Central memory CD8-positive, alpha-beta T cell (primary cell): ENCODE results near the gene GAS2L3.
A peak's percentile ranks its signal among the peaks of the same experiment; 100 is the strongest.

Experiments
- ATAC-seq: fragments of 150-1000 bp; cut with Tn5 transposase; replicated peaks from 2 replicates; pipeline ENCODE4 v1.10.0; 2022; ENCODE audit warnings: mild to moderate bottlenecking, moderate FRiP score, moderate number of reproducible peaks; ENCODE audit not compliant: poor library complexity, severe bottlenecking; ENCODE audit errors: extremely low read depth
- DNase-seq, 2 donors: peaks; one replicate each; pipeline ENCODE4 v3.0.0; 2021; ENCODE audit warnings: low spot score in 2 of 2
- H3K27ac Mint-ChIP-seq: one replicate; pipeline ENCODE4 v1.8.0; 2022; ENCODE audit warnings: low read depth, mild to moderate bottlenecking, moderate library complexity, mixed read lengths
- H3K27me3 Mint-ChIP-seq: one replicate; pipeline ENCODE4 v1.8.0; 2022; ENCODE audit warnings: mixed read lengths
- H3K36me3 Mint-ChIP-seq: one replicate; pipeline ENCODE4 v1.8.0; 2022; ENCODE audit warnings: mild to moderate bottlenecking, moderate library complexity, mixed read lengths; ENCODE audit not compliant: insufficient read depth
- H3K4me1 Mint-ChIP-seq: one replicate; pipeline ENCODE4 v1.8.0; 2022; ENCODE audit warnings: mixed read lengths
- H3K4me3 Mint-ChIP-seq: one replicate; pipeline ENCODE4 v1.8.0; 2022; ENCODE audit warnings: mild to moderate bottlenecking, moderate library complexity, mixed read lengths
- H3K9me3 Mint-ChIP-seq: one replicate; pipeline ENCODE4 v1.8.0; 2022; ENCODE audit warnings: mixed read lengths

The GAS2L3 gene

GRCh38 chr12:100651108-100651507 is 77.6 kb downstream of the GAS2L3 start:
- Mint-ChIP-seq H3K27me3 (peaks cover 8% of the 10 kb centered on the region), H3K36me3 (no peaks in the 10 kb centered on the region), H3K4me3 (no peak overlapping the region), H3K27ac (no peak overlapping the region), H3K9me3 (peaks cover 12% of the 10 kb centered on the region), H3K4me1 (no peaks in the 10 kb centered on the region)
- DNase-seq (no peak), ATAC-seq (no peak)

GRCh38 chr12:100651694-100652093 is 78.2 kb downstream of the GAS2L3 start:
- no peak for ATAC-seq
- Mint-ChIP-seq H3K27me3 (peaks cover 8% of the 10 kb centered on the region), H3K27ac (no peak overlapping the region)

GRCh38 chr12:100652488-100652887 is 79.0 kb downstream of the GAS2L3 start:
- DNase-seq (no peak), ATAC-seq (no peak)
- Mint-ChIP-seq H3K27me3 (peaks cover 8% of the 10 kb centered on the region), H3K9me3 (peaks cover 12% of the 10 kb centered on the region), H3K36me3 (no peaks in the 10 kb centered on the region), H3K27ac (no peak overlapping the region), H3K4me3 (no peak overlapping the region), H3K4me1 (no peaks in the 10 kb centered on the region)

More at GRCh38 chr12:100651694-100652093, 78.2 kb downstream of the GAS2L3 start:
- Mint-ChIP-seq H3K9me3 (peaks cover 12% of the 10 kb centered on the region), H3K36me3 (no peaks in the 10 kb centered on the region), H3K4me1 (no peaks in the 10 kb centered on the region), H3K4me3 (no peak overlapping the region)
- DNase-seq = no peak

- Mint-ChIP-seq H3K4me1 (no peaks in the 10 kb centered on the region), H3K27me3 (peaks cover 18% of the 10 kb centered on the region), H3K27ac (no peak overlapping the region), H3K4me3 (no peak overlapping the region), H3K9me3 (peaks cover 10% of the 10 kb centered on the region), H3K36me3 (no peaks in the 10 kb centered on the region)
- DNase-seq (no peak), ATAC-seq (no peak)
Observed at GRCh38 chr12:100656141-100656540, 82.7 kb downstream of the GAS2L3 start.

GRCh38 chr12:100656856-100657255 is 83.4 kb downstream of the GAS2L3 start:
- H3K9me3 Mint-ChIP-seq = peaks cover 6% of the 10 kb centered on the region
- ATAC-seq (no peak), DNase-seq (no peak)
- no peaks in the 10 kb centered on the region for H3K36me3 Mint-ChIP-seq
- peaks cover 19% of the 10 kb centered on the region for H3K27me3 Mint-ChIP-seq
- H3K4me3 Mint-ChIP-seq = no peak overlapping the region
- H3K4me1 Mint-ChIP-seq = no peaks in the 10 kb centered on the region
- H3K27ac Mint-ChIP-seq = no peak overlapping the region

GRCh38 chr12:100661300-100661951 is 87.9 kb downstream of the GAS2L3 start:
- ATAC-seq = no peak
- Mint-ChIP-seq H3K4me1 (no peaks in the 10 kb centered on the region), H3K4me3 (no peak overlapping the region), H3K27me3 (peaks cover 19% of the 10 kb centered on the region), H3K9me3 (peaks cover 6% of the 10 kb centered on the region), H3K27ac (no peak overlapping the region), H3K36me3 (no peaks in the 10 kb centered on the region)
- no peak for DNase-seq

GRCh38 chr12:100666588-100666987 is 93.1 kb downstream of the GAS2L3 start:
- Mint-ChIP-seq H3K27me3 (peaks cover 18% of the 10 kb centered on the region), H3K36me3 (no peaks in the 10 kb centered on the region), H3K4me3 (no peak overlapping the region), H3K27ac (no peak overlapping the region), H3K4me1 (no peaks in the 10 kb centered on the region), H3K9me3 (no peaks in the 10 kb centered on the region)
- no peak for DNase-seq
- ATAC-seq = no peak

- DNase-seq (no peak), ATAC-seq (no peak)
- H3K27ac Mint-ChIP-seq = no peak overlapping the region
Observed at GRCh38 chr12:100668945-100669536, 95.6 kb downstream of the GAS2L3 start.

GRCh38 chr12:100669922-100670321 is 96.4 kb downstream of the GAS2L3 start:
- peaks cover 16% of the 10 kb centered on the region for H3K27me3 Mint-ChIP-seq
- no peaks in the 10 kb centered on the region for H3K9me3 Mint-ChIP-seq
- H3K36me3 Mint-ChIP-seq = no peaks in the 10 kb centered on the region
- H3K4me1 Mint-ChIP-seq = no peaks in the 10 kb centered on the region
- no peak overlapping the region for H3K4me3 Mint-ChIP-seq
- DNase-seq (no peak), ATAC-seq (no peak)
- no peak overlapping the region for H3K27ac Mint-ChIP-seq

More at GRCh38 chr12:100668945-100669536, 95.6 kb downstream of the GAS2L3 start:
- Mint-ChIP-seq H3K4me3 (no peak overlapping the region), H3K36me3 (no peaks in the 10 kb centered on the region), H3K27me3 (peaks cover 16% of the 10 kb centered on the region), H3K4me1 (no peaks in the 10 kb centered on the region), H3K9me3 (no peaks in the 10 kb centered on the region)

GRCh38 chr12:100671396-100672074 is 98.1 kb downstream of the GAS2L3 start:
- Mint-ChIP-seq H3K9me3 (no peaks in the 10 kb centered on the region), H3K36me3 (no peaks in the 10 kb centered on the region), H3K27ac (no peak overlapping the region), H3K27me3 (peaks cover 16% of the 10 kb centered on the region), H3K4me3 (no peak overlapping the region), H3K4me1 (no peaks in the 10 kb centered on the region)
- DNase-seq (no peak), ATAC-seq (no peak)

GRCh38 chr12:100672075-100672592 is 98.7 kb downstream of the GAS2L3 start:
- H3K27me3 Mint-ChIP-seq = peaks cover 16% of the 10 kb centered on the region
- H3K4me1 Mint-ChIP-seq = no peaks in the 10 kb centered on the region
- DNase-seq (no peak), ATAC-seq (peak; percentile 19)
- no peak overlapping the region for H3K4me3 Mint-ChIP-seq
- H3K27ac Mint-ChIP-seq = no peak overlapping the region
- no peaks in the 10 kb centered on the region for H3K9me3 Mint-ChIP-seq
- no peaks in the 10 kb centered on the region for H3K36me3 Mint-ChIP-seq

- Mint-ChIP-seq H3K36me3 (no peaks in the 10 kb centered on the region), H3K9me3 (peaks cover 6% of the 10 kb centered on the region), H3K27me3 (peaks cover 26% of the 10 kb centered on the region), H3K4me3 (no peak overlapping the region), H3K4me1 (no peaks in the 10 kb centered on the region), H3K27ac (no peak overlapping the region)
- ATAC-seq (no peak), DNase-seq (no peak)
Observed at GRCh38 chr12:100674036-100674888, 100.8 kb downstream of the GAS2L3 start.
